HG03460 (cell line): ENCODE results near the gene HOXB5.

Experiments used
- ATAC-seq: cut with Tn5 transposase; IDR thresholded peaks from one replicate; pipeline ENCODE4 v1.9.1; 2021; ENCODE audit not compliant: unreplicated experiment

The HOXB5 gene

DNA sequence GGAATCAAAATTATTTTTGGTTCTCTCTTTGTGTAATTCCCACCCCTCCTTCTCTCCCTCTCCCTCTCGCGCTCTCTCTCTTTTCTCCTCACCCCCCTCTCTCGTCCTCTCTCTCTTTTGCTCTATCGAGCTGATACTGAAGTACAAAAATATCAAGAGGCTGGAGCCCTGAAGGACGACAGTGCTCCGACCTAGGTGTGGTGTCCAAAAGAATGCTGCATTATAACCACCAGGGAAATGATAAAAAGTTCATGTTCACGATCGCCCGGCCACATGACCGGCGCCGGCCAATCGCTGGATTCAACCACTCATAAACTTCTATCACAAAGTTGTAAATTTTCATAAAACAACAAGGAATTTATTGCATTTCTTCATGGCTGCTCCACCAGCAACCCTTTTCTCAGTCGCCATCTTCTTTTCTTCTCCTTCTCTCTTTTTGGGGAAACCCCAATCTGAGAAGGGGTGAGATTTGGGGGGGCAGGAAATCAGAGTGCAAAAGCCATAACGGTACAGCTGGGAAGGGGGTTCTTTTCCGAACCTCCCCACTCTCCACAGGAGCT lies 11.3 kb upstream of the HOXB5 start, which contains the start of gene HOXB6:
Gene HOXB6, minus strand, starts transcription at position 217 of the 560 bp plus-strand sequence. CDS start 6,836 bp downstream, outside the sequence.
- ATAC-seq: no peak

- ATAC-seq: no peak
Observed at GRCh38 chr17:48603959-48604769, 10.6 kb upstream of the HOXB5 start.

GRCh38 chr17:48601539-48602425 lies 8.2 kb upstream of the HOXB5 start:
- no peak for ATAC-seq

GRCh38 chr17:48601207-48601538 lies 7.6 kb upstream of the HOXB5 start:
- no peak for ATAC-seq

GRCh38 chr17:48600244-48601098 lies 6.9 kb upstream of the HOXB5 start:
- ATAC-seq: no peak

GRCh38 chr17:48599354-48599753 lies 5.8 kb upstream of the HOXB5 start:
- ATAC-seq: no peak

- ATAC-seq: no peak
Observed at GRCh38 chr17:48598736-48599135, 5.2 kb upstream of the HOXB5 start.

DNA sequence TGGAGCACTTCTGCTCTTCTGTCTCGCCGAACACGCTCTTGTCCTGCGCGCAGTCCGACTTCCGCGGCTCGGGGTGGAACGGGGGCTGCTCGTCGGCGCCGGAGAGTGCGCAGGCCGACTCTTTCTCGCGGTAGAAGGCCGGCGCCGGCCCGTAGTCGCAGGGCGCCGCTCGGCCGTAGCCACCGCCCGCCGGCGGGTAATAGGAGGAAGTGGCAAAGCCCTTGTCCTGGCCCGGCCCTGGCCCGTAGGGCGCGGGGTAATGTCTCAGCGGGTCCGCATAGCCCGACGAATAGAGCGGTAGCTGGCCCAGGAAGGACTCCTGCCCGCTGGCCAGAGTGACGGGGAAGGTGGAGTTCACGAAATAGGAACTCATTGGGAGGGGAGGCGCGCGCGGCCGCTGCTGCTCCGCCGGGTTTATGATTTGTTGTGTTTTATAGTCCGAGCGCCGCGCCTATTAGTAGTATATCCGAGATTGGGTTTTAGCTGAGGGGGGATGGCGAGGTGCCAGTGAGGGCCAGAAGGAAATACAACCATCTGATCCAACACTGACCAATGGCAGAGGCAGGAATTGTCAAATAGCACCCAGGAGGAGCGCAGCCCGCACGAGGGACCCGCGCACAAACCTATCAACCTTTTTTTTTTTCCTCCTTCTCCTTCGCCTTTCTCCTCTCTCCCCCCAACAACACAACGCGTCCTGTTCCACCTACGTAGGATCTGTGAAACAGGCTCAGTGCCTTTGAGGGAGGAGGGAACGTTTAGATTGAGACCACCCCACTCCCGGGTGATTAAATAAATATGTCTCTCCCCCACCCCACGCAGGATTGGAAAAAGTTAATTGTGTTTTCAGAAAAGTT lies 4.4 kb upstream of the HOXB5 start:
- no peak for ATAC-seq

- ATAC-seq: no peak
Observed at GRCh38 chr17:48597528-48597777, 3.9 kb upstream of the HOXB5 start.

DNA sequence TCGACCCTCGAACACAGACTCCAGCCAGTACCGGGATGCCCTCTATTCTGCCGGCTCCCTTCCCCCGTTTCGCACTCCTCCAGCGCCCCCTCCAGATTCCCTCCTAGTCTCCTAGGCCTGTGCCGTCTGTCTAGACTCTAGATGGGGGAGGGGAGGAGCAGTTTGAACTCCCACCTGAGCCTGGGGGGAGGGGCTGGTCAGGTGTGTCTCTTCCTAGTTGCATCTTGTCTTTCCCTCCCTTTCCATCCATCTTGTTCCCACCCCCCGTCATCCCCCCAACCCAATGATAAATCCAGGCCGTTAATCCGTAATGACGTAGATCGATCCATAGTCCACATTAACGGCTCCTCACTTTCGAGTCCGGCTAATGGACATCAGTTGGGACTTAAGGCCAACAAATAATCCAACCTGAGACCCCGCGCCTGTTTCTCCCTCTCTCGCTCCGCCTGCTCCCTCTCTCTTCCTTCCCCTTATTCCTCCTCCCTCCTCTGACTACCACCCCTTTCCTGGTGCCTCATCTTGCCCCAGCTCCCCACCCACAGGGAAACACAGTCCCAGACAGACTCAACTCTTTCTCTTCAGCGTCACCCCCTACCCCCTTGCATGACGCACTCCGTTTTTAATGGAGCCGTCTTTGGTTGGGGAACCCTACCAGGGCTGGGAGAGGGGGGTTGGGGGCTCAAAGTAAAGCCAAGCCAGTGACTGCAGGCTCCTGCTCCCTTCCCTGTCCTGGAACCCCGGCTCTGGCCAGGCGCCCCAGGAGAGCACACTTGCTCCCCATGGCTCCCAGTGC lies 3.4 kb upstream of the HOXB5 start:
- no peak for ATAC-seq

- no peak for ATAC-seq
Observed at GRCh38 chr17:48596000-48596734, 2.6 kb upstream of the HOXB5 start.

DNA sequence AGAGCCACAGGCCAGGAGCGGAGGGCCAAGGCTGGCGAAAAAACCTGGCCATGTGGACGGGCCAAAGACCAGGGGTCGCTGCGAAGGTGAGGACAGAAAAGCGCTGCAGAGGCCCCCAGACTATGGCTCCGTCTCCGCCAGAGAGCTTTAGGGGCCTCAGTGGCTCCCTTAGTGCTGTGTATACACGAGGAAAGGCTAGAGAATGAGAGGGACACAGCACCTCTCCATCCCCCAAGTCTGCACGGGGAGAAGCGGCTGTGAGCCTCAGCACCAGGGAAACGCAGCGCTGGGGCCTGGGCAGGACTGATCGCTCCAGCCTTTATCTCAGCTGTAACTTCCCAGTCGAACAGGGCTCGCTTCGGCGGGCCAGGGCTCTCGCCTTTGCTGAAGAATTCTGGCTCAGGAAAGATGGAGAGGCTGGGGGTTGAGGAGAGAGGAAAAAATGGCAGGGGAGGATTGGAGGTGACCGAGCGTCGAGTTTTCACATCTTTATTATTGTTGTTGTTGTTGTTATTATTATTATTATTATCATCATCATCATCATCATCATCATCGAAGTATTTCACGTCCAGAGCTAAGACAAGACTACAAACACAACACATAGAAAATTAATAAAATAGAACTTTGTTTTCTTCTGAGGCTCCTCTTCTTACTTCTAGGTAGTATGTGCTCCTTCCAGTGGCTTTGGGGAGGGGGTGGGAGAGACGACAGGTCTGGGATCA lies 1.9 kb upstream of the HOXB5 start:
- ATAC-seq: no peak

DNA sequence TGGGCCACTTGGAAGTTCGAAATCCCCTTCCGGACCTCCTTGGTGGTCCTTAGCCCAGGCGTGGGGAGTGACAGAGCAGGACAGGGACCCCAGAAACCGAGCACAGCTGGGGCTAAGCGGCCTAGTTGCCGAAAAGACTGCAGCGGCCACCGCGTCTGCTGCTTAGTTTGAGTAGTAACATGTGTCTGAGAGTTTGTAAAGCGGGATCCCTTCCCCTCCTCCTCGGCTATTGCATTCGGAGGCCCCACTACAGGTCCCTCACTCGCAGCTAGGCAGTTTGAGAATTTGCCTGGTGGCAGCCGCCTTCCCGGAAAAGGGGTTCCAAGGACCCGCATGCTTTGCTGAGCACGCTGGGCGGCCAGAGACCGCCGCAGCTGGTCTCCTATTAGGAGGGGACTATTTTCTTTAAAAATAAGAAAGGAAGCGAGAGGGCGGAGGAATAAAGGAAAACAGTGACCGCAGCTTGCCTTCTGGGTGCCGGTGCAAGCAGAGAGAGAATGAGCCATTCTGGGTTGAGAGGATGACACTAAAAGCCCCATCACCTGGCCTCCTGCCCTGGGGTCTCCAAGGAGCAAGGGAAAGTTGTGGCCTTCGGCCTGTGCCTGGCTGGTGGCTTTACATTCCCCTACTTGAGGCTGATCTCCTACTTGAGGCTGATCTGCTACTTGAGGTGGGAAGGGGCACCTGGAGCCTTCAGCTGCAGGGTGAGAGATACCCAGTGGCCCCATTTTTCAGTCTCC lies 1.1 kb upstream of the HOXB5 start:
- no peak for ATAC-seq

GRCh38 chr17:48593840-48594537 lies 410 bp upstream of the HOXB5 start:
- no peak for ATAC-seq

- ATAC-seq: no peak
Observed at GRCh38 chr17:48592577-48592976, 1.0 kb downstream of the HOXB5 start.

DNA sequence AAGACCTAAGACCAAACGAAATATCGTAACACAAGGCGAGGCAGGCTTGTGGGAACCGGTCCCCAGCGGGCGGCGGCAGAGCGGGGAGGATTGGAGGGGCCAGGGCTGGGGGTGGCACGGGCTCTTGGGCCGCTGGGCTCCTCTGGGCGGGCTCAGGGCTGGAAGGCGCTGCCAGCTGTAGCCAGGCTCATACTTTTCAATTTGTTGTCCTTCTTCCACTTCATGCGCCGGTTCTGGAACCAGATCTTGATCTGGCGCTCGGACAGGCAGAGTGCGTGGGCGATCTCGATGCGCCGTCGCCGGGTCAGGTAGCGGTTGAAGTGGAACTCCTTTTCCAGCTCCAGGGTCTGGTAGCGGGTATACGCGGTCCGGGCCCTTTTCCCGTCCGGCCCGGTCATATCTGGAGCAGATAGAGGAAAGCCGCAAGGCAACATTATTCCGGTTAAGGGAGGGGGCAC lies 1.5 kb downstream of the HOXB5 start:
- ATAC-seq: no peak
